Measurements from ENCODE around the gene EDEM2. TPM values are rescaled to one million over a fixed set of nuclear protein-coding genes. Genes with fewer than 3 reads are reported as not detected.
"Not testable (repeated sequence)": the region's sequence is repeated elsewhere in the genome, so short reads cannot be mapped to it uniquely, and the experiment has no call there.

The EDEM2 gene, protein sequence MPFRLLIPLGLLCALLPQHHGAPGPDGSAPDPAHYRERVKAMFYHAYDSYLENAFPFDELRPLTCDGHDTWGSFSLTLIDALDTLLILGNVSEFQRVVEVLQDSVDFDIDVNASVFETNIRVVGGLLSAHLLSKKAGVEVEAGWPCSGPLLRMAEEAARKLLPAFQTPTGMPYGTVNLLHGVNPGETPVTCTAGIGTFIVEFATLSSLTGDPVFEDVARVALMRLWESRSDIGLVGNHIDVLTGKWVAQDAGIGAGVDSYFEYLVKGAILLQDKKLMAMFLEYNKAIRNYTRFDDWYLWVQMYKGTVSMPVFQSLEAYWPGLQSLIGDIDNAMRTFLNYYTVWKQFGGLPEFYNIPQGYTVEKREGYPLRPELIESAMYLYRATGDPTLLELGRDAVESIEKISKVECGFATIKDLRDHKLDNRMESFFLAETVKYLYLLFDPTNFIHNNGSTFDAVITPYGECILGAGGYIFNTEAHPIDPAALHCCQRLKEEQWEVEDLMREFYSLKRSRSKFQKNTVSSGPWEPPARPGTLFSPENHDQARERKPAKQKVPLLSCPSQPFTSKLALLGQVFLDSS
- total RNA-seq (ENCODE audit: insufficient read depth, low replicate concordance) = 14.2 TPM

DNA sequence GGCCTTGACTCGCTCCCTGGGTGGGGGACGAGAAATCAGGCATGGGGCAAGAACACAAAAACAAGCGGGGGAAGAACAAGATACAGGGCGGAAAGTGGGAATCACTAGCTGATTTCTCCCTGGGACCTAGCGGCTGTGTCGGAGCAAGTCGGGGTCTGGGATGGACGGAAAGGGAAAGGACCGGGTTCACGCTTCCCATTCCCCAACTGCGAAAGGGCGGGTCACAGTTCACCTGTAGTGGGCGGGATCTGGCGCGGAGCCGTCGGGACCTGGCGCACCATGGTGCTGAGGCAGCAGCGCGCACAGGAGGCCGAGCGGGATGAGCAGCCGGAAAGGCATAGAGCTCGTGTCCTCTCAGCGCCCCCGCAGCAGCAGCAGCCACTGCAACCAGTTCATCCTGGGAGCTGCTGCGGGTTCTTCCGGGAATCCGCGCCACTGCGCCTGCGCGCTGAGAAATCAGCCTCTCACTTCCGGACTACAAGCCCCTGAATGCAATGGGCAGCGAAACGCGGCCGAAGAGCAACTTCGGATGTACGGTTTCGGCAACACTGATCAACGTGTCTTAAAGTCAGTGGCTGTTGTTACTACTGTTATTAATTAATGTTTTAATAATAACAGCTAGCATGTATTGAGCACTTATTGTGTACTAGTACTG, at the start of gene EDEM2:
Gene EDEM2, minus strand, starts transcription at position 417 of the 655 bp plus-strand sequence. Its CDS starts 78 bp downstream, at position 339.
- DNase-seq (ENCODE audit: low spot score) = peak; percentile 98

DNA sequence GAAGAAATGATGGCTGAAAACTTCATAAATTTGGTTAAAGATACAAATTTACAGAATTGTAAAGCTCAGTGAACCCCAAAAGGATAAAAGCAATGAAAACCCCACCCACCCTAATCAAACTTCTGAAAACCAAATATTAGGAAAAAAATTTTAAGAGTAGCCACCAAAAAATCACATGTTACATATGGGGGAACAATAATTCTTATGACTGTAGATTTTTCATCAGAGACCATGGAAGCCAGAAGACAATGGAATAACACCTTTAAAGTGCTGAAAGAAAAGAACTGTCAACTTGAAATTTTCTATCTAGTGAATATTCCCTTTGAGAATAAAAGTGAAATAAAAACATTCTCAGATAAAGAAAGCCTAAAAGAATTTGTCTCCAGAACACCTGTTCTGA, 49.2 kb upstream of the EDEM2 start:
- no peak for DNase-seq (ENCODE audit: low spot score)

DNA sequence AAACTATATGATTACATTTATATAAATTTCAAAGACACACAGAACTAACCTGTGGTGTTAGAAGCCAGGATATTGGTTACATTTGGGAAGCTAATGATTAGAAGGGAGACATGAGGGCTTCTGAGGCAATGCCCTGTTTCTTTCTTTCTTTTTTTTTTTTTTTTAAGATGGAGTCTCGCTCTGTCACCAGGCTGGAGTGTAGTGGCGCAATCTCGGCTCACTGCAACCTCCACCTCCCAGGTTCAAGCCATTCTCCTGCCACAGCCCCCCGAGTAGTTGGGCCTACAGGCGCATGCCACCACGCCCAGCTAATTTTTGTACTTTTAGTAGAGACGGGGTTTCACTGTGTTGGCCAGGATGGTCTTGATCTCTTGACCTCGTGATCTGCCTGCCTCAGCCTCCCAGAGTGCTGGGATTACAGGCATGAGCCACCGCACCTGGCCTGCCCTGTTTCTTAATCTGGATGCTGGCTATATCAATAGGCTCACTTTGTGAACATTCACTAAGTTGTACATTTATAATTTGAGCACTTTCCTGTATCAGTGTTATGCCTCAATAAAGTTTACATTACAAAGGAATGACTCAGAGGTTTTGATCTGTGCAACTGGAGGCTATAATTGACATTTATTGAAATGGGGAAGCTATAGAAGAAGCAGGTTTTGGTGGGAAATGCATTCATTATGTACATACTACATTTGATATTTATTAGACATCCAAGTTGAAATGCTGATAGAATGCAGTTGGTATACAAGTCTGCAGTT, 46.1 kb upstream of the EDEM2 start:
- DNase-seq (ENCODE audit: low spot score) = not testable (repeated sequence)

DNA sequence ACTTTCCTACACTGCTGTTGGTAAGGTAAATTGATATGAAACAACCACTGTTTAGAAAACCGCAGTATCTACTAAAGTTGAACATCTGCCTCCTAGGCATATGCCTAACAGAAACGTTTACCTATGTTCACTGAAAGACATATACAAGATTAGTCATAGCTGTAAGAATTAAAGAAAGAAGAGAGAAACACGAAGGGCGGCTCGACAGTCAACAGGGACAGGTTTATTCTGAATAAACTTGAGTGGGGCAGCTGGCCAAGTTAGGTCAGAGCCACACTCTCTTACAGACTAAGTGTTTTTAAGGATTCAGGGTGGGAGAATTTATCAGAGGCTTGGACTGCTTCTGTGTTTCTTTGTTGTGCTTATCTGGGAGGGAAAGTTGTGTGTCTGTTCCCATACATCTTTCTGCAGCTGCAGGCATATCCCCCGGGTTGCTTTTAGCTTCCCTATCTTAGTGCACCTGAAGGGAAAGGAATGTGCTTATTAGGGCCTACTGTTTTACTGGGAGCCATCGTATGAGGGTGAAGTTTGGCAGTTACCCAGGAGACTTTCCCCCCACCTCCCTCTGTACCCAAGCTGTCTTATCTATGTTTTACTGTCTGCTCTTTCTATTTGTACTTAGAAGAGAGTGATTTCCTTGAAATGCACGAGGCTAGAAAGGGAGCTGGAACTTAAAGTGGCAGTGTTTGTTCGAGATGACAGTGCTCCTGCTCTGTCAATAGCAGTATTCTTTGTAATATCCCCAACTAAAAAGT, 45.2 kb upstream of the EDEM2 start:
- DNase-seq (ENCODE audit: low spot score) = peak; percentile 22

DNA sequence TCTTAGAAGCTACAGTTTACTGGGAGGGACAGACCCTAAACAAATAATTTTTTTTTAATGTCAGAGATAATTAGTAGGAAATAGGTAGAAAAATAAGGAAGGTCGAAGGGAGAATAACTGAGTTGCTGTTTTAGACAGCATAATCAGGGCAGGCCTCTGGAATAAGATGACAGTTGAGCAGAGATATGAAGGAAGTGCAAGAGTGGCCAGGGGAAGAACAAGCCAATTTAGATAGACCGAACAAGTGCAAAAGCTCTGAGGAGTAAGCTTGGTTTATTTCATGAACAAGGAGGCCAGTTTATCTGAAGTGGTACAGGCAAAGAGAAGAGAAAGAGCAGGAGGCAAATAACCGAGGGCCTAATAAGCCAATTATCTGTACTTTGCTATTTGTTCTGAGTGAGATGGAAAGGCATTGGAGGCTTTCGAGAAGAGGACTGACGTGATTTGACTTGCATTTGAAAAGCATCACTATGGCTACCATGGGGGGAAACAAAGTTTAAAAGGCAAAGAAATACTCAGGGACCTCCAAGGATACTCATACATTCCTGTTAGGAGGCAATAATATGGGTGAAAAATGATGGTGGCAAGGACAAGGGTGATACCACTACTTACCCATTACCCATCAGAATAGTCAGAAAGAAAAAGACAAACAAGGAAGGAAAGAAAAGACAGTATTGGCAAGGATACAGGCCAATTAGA, 44.4 kb upstream of the EDEM2 start:
- DNase-seq (ENCODE audit: low spot score) = no peak

DNA sequence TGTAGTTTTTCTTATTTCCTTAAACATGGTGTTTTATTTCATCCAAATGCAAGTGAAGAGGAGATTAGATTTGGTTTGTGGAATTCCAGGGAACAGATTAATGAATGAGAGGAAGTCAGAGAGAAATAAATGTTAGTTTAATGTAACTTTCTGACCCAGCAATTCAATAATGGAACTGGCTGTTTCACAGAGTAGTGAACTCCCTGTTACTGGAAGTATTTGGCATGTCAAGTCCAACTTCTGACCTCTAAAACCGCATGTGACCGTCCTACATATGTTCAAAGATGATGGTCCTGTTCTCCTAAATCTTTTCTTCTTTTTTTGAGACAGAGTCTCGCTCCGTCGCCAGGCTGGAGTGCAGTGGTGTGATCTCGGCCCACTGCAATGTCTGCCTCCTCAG, 43.4 kb upstream of the EDEM2 start:
- DNase-seq (ENCODE audit: low spot score) = no peak

DNA sequence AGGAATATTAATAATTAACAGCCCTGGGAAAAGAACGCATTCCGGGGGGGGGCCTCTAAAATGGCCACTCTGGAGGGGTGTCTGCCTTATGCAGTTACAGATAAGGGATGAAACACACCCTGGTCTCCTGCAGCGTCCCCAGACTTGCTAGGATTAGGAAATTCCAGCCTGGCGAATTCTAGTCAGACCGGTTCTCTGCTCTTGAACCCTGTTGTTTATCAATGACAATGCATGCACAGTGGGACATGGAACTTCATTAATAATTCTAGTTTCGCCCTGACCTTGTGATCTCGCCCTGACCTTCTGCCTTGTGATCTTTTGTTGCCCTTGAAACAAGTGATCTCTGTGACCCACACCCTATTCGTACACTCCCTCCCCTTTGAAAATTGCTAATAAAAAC, 42.1 kb upstream of the EDEM2 start:
- DNase-seq (ENCODE audit: low spot score) = not testable (repeated sequence)

DNA sequence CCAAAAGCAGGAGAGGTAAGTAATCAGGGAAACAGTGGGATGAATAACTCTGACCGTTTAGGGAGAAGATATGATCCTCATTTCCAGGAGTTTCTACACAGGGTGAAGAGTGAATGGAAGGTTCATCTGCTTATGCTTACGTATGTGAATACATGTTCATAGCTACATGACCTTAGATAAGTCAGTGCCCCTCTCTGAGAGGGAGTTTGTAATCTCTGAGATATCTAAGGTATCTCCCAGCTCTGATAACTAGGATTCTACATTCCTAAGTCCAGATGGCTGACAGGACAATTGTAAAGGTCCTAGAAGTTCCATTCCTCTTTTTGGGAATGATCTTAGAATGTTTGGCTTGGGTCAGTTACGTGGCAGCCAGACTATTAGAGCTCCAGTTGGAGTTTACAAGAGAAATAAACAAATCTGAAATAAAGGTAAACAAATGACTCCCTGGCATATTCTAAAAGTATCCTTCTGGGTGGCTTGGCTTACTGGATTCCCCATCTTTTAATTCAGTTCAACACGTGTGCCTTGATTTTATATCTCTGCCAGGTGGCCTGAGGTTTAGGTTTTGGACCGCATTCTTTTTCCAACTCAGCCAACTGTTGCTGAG, 40.6 kb upstream of the EDEM2 start:
- no peak for DNase-seq (ENCODE audit: low spot score)

DNA sequence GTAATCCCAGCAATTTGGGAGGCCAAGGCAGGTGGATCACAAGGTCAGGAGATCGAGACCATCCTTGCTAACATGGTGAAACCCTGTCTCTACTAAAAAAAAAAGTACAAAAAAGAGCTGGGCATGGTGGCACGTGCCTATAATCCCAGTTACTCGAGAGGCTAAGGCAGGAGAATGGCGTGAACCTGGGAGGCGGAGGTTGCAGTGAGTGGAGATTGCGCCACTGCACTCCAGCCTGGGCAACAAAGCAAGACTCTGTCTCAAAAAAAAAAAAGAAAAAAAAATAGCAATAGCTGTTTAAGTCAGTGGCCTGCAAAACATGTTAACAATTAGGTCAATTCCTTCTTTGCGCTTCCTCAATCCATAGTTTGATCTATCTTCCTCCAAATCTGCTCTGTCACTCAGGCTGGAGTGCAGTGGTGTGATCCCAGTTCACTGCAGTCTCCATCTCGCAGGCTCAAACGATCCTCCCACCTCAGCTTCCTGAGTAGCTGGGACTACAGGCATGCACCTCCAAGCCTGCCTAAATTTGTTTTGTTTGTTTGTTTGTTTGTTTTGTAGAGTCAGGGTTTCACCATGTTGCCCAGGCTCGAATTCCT, 39.7 kb upstream of the EDEM2 start:
- DNase-seq (ENCODE audit: low spot score) = not testable (repeated sequence)

DNA sequence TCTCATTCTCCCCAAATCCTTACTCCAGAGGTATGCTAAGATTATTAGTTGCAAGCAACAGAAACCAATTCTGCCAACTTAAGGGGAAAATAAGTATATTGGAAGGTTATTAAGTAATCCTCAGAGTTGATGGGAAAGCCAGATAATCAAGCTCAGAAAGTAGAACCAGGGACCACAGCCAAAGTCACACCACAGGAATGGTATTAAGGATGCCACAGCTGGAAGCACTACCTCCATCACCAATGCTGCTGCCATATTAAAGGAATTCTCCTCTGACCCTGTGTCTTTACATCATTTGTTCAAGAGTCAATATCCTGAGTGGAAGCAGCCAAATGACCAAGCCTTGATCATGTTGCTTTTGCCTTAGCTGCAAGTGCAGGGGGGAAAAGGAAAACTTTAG, 34.6 kb upstream of the EDEM2 start:
- no peak for DNase-seq (ENCODE audit: low spot score)

DNA sequence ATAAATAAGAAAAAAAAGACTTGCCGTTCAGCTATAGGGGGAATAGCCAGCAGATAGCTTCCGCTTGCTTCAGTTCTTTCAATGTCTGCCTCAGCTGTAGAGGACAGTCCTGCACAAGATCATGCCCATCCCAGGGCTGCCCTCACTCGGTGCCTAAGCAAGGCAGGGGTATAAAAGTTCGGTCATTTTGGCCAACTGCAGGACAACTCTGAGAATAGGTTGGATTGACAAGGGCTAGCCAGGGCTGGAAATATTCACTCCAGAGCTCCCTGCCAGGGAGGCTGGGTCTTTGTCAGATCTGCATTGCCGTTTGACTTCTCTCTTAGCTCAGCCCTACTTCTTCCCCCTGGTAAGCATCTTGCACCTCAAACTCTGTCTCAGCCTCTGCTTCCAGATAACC, 33.1 kb upstream of the EDEM2 start:
- no peak for DNase-seq (ENCODE audit: low spot score)

DNA sequence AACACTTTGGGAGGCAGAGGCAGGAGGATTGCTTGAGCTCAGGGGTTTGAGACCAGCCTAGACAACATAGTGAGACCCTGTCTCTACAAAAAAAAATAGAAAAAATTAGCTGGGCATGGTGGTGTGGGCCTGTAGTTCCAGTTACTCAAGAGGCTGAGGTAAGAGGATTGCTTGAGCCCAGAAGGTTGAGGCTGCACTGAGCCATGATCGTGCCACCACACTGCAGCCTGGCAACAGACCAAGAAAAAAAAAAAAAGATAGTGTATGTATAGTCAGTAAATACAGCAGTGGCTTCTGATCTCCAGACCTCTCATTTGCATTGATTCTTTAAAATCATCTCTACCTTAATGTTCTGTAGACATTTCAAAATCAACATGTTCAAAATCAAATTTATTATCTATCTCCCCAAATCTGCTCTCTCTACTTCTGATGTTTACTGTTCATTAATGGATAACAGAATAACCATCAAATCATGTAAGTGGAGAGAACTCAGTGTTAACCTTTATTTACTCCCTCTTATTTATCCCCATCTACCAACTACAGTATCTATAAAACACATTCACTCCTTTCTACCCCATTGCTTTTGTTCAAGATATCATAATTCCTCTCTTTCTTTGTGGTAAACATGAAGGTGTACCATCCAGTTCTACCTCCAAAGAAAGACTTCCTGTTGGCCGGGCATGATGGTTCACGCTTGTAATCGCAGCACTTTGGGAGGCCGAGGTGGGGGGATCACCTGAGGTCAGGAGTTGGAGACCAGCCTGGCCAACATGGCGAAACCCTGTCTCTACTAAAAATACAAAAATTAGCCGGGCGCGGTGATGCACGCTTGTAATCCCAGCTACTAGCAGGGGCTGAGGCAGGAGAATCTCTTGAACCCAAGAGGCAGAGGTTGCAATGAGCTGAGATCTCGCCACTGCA, 32.4 kb upstream of the EDEM2 start:
- DNase-seq (ENCODE audit: low spot score) = no peak

DNA sequence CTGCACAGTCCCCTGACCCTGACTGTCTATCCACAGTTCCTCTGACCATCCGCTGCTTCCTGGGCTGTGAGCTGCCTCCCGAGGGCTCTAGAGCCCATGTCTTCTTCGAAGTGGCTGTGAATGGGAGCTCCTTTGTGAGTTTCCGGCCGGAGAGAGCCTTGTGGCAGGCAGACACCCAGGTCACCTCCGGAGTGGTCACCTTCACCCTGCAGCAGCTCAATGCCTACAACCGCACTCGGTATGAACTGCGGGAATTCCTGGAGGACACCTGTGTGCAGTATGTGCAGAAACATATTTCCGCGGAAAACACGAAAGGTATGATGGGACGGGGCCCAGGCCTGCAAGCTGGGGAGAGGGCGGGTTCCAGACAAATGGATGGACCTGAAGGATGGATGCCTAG, 29.0 kb upstream of the EDEM2 start:
- no peak for DNase-seq (ENCODE audit: low spot score)

DNA sequence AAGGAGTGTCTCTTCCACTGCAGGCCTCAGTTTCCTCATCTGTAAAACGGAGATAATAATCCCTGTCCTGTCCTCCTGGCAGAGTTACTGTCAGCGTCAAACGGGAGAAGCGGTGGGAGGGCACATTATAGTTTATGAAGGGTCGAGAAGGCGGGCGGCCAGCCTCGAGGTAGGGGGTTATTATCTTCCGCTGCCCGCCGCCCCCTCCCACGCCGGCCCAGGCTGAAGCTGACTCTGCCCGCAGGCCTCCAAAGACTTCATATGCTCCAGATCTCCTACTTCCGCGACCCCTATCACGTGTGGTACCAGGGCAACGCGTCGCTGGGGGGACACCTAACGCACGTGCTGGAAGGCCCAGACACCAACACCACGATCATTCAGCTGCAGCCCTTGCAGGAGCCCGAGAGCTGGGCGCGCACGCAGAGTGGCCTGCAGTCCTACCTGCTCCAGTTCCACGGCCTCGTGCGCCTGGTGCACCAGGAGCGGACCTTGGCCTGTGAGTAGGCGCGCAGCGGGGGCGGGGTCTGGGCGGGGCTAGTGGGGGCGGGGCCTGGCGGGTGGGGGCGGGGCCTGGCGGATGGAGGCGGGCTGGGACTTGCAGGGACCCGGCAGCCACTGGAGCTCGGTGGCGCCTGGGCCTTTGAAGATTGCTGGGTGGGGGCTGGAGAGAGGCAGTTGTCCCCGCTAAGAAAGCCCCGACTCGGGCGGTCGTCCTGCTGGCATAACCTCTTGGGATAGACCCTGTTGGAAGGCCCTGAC, 27.5 kb upstream of the EDEM2 start:
- DNase-seq (ENCODE audit: low spot score) = no peak

DNA sequence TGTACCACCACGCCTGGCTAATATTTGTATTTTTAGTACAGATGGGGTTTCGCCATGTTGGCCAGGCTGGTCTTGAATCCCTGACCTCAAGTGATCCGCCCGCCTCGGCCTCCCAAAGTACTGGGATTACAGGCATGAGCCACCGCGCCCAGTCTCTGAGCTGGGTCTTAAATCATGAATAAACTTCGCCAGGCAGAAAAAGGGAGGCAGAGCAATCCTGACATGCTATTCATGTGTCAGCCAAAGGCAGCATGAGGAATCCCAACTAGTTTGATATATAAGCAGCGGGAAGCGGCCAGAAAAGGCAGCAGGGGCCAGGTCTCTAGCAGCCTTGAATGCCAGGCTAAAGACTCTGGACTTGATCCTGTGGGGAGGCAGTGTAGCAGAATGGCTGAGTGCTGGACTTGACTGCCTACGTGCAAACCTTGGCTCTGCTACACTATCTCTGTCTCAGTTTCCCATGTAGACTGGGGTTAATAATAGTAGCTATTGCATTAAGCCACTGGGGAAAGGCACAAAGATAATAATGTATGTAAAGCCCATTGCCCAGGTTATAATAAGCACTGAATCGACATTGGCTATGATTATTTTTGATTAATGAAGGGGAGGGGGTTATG, 26.5 kb upstream of the EDEM2 start:
- DNase-seq (ENCODE audit: low spot score) = peak; percentile 74

DNA sequence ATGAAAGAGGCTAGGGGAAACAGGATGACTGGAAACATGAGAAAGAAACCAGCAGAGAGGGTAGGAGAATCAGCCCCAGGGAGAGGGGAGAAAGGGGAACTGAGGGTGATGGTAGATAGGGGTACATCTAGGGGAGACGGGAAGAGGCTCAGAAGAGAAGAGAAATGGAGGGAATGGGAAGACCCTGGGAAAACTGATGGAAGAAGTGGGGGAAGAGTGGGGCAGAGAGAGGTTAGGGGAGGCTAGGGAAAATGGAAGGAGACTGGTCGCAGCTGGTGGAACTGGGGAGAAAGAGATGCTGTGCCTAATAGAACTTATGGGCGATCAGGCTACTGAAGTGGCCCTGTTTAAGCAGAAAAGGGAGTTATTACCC, 25.3 kb upstream of the EDEM2 start:
- DNase-seq (ENCODE audit: low spot score) = no peak

DNA sequence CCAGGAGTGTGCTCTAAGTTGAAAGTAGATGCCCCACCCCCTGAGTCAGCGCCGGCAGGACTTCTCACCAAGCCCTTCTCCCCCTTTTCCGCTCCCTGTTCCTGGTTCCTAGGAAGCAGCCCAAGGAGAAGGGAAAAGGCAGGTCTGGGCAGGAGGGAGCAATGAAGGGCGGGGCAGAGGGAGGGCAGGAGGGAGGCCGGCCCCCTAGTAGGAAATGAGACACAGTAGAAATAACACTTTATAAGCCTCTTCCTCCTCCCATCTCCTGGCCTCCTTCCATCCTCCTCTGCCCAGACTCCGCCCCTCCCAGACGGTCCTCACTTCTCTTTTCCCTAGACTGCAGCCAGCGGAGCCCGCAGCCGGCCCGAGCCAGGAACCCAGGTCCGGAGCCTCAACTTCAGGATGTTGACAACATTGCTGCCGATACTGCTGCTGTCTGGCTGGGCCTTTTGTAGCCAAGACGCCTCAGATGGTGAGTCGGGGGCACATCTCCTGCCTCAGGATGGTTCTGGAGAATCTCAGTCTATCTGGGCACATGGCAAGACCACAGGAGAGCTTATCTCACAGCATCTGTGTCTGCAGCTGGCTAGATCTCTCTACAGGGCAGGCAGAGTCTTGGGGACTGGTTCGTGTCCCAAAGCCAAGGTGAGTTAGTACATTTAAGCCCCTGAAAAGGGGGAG, 24.8 kb upstream of the EDEM2 start, which contains the start of gene PROCR:
Gene PROCR, plus strand, starts transcription at position 320 of the 681 bp plus-strand sequence. Its CDS starts 83 bp downstream, at position 403.
- DNase-seq (ENCODE audit: low spot score) = peak; percentile 91
